Measurements from ENCODE around the gene CCDC120.

The CCDC120 gene

DNA sequence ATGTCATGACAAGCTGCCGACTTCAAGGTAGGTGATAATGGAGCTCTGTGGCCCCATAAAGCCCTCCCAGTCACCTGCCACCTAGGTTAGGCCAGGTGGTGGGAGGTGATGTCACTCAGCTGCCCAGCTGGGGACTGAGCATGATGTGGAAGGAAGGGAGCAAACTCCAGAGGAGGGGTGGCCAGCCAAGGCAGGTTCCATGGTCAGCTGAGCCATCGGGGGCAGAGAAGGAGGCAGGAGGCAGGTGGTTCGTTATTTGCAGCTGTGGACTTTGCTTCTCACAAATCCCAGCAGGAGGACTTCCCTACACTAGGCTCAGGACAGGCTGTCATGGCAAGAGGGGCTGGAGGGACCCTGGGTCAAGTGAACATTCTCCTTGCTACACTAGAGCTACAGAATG lies 2.1 kb downstream of the CCDC120 start:
- DNase-seq = no peak
- Histone ChIP-seq H3K4me2 (ENCODE audit: low read depth, low read length) (no peak overlapping the region), H3K9me2 (replicated peaks; ENCODE audit: insufficient read depth, low read length) (no peaks in the 10 kb centered on the region), H3K9me3 (replicated peaks; ENCODE audit: insufficient read depth, low read length) (no peaks in the 10 kb centered on the region), H3K27me3 (replicated peaks; ENCODE audit: insufficient read depth, low read length) (no peaks in the 10 kb centered on the region), H2AFZ (ENCODE audit: low read length) (no peak overlapping the region), H3K79me2 (ENCODE audit: low read length) (peaks cover 14% of the 10 kb centered on the region), H3K4me3 (ENCODE audit: low read length) (no peak overlapping the region), H3K27ac (ENCODE audit: low read length) (no peak overlapping the region), H3F3A (ENCODE audit: insufficient read depth, low read length) (no peaks in the 10 kb centered on the region), H3K4me1 (ENCODE audit: low read length) (no peaks in the 10 kb centered on the region), H3K36me3 (replicated peaks; ENCODE audit: insufficient read depth, low read length) (no peaks in the 10 kb centered on the region), H4K20me1 (ENCODE audit: insufficient read depth, low read length) (no peaks in the 10 kb centered on the region), H3K9ac (ENCODE audit: low read length) (no peak overlapping the region)
- TF ChIP-seq, protein P1, sequence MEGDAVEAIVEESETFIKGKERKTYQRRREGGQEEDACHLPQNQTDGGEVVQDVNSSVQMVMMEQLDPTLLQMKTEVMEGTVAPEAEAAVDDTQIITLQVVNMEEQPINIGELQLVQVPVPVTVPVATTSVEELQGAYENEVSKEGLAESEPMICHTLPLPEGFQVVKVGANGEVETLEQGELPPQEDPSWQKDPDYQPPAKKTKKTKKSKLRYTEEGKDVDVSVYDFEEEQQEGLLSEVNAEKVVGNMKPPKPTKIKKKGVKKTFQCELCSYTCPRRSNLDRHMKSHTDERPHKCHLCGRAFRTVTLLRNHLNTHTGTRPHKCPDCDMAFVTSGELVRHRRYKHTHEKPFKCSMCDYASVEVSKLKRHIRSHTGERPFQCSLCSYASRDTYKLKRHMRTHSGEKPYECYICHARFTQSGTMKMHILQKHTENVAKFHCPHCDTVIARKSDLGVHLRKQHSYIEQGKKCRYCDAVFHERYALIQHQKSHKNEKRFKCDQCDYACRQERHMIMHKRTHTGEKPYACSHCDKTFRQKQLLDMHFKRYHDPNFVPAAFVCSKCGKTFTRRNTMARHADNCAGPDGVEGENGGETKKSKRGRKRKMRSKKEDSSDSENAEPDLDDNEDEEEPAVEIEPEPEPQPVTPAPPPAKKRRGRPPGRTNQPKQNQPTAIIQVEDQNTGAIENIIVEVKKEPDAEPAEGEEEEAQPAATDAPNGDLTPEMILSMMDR (IDR thresholded peaks at IDR 0.05; ENCODE audit: low read length) = no peak
- TF ChIP-seq EZH2phosphoT487 (IDR thresholded peaks at IDR 0.05; ENCODE audit: low read length) = no peak
- TF ChIP-seq EZH2 (optimal IDR thresholded peaks at IDR 0.05; ENCODE audit: low read depth, low read length) = no peak

DNA sequence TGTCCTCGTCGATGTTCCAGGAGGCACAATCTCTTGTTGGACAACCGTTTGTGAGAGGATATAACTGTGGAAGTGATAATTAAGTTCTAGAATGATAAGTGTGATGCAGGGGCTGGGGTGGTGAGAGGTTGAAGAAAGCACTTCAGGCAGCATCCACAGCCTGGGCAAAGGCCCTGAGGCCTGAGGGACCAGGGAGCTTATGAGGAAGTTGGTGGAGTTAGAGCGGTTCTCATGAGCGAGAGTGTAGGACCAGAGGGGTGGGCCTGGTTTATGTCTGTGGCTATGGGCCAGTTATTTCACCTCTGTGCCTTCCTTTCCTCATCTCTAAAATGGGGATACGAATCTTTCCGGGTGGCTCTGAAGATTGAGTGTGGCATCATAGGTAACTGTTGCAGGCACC lies 2.7 kb downstream of the CCDC120 start:
- Histone ChIP-seq H3K9me2 (replicated peaks; ENCODE audit: insufficient read depth, low read length) (no peaks in the 10 kb centered on the region), H3K27me3 (replicated peaks; ENCODE audit: insufficient read depth, low read length) (no peaks in the 10 kb centered on the region), H3K9ac (ENCODE audit: low read length) (no peak overlapping the region), H3K36me3 (replicated peaks; ENCODE audit: insufficient read depth, low read length) (no peaks in the 10 kb centered on the region), H3K4me1 (ENCODE audit: low read length) (no peaks in the 10 kb centered on the region), H2AFZ (ENCODE audit: low read length) (no peak overlapping the region), H3K4me2 (ENCODE audit: low read depth, low read length) (no peak overlapping the region), H3K4me3 (ENCODE audit: low read length) (no peak overlapping the region), H3K27ac (ENCODE audit: low read length) (no peak overlapping the region), H4K20me1 (ENCODE audit: insufficient read depth, low read length) (no peaks in the 10 kb centered on the region), H3K9me3 (replicated peaks; ENCODE audit: insufficient read depth, low read length) (no peaks in the 10 kb centered on the region), H3F3A (ENCODE audit: insufficient read depth, low read length) (no peaks in the 10 kb centered on the region), H3K79me2 (ENCODE audit: low read length) (peaks cover 14% of the 10 kb centered on the region)
- DNase-seq = no peak
- TF ChIP-seq, protein P1 (IDR thresholded peaks at IDR 0.05; ENCODE audit: low read length) = no peak
- TF ChIP-seq EZH2phosphoT487 (IDR thresholded peaks at IDR 0.05; ENCODE audit: low read length) (no peak), EZH2 (optimal IDR thresholded peaks at IDR 0.05; ENCODE audit: low read depth, low read length) (no peak)

DNA sequence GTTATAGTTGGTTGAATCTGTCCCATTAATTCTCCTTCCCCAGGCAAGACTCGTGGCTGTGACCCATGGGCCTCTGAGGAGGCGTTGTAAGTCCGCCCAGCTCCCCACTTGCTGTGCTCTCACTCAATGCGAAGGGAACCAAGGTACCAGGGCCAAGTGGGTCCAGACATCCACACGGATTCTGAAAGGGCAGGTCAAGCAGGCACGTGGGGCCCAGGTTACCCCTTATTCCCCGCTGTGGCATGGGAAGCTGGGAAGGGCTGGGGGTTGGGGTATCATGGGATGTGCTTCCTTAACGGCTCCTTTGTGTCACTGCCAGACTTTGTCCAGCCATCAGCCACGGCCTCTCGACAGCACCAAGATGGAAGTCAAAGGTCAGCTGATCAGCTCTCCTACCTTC lies 3.1 kb downstream of the CCDC120 start:
- no peak overlapping the region for H2AFZ ChIP-seq (ENCODE audit: low read length)
- H3K36me3 ChIP-seq (replicated peaks; ENCODE audit: insufficient read depth, low read length) = no peaks in the 10 kb centered on the region
- no peak overlapping the region for H3K9ac ChIP-seq (ENCODE audit: low read length)
- no peak for DNase-seq
- no peak overlapping the region for H3K4me2 ChIP-seq (ENCODE audit: low read depth, low read length)
- no peak overlapping the region for H3K27ac ChIP-seq (ENCODE audit: low read length)
- no peak overlapping the region for H3K4me3 ChIP-seq (ENCODE audit: low read length)
- H3K27me3 ChIP-seq (replicated peaks; ENCODE audit: insufficient read depth, low read length) = no peaks in the 10 kb centered on the region
- no peaks in the 10 kb centered on the region for H4K20me1 ChIP-seq (ENCODE audit: insufficient read depth, low read length)
- TF ChIP-seq, protein P1 (IDR thresholded peaks at IDR 0.05; ENCODE audit: low read length) = no peak
- TF ChIP-seq EZH2 (optimal IDR thresholded peaks at IDR 0.05; ENCODE audit: low read depth, low read length) (no peak), EZH2phosphoT487 (IDR thresholded peaks at IDR 0.05; ENCODE audit: low read length) (no peak)
- peaks cover 14% of the 10 kb centered on the region for H3K79me2 ChIP-seq (ENCODE audit: low read length)
- no peaks in the 10 kb centered on the region for H3F3A ChIP-seq (ENCODE audit: insufficient read depth, low read length)
- no peaks in the 10 kb centered on the region for H3K9me3 ChIP-seq (replicated peaks; ENCODE audit: insufficient read depth, low read length)
- no peaks in the 10 kb centered on the region for H3K4me1 ChIP-seq (ENCODE audit: low read length)
- no peaks in the 10 kb centered on the region for H3K9me2 ChIP-seq (replicated peaks; ENCODE audit: insufficient read depth, low read length)
